GM18505 (cell line): ENCODE measurements around the gene IL19.

ENCODE experiments used
- ATAC-seq: cut with Tn5 transposase; IDR thresholded peaks from one replicate; pipeline ENCODE4 v1.9.1; 2021; ENCODE audit not compliant: unreplicated experiment
- POLR2A ChIP-seq: IDR thresholded peaks from 4 replicates; pipeline ENCODE4 v1.6.1; 2011; ENCODE audit warnings: borderline replicate concordance; ENCODE audit not compliant: insufficient read depth, insufficient read length; ENCODE audit errors: extremely low read depth

IL19 gene, protein sequence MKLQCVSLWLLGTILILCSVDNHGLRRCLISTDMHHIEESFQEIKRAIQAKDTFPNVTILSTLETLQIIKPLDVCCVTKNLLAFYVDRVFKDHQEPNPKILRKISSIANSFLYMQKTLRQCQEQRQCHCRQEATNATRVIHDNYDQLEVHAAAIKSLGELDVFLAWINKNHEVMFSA

DNA sequence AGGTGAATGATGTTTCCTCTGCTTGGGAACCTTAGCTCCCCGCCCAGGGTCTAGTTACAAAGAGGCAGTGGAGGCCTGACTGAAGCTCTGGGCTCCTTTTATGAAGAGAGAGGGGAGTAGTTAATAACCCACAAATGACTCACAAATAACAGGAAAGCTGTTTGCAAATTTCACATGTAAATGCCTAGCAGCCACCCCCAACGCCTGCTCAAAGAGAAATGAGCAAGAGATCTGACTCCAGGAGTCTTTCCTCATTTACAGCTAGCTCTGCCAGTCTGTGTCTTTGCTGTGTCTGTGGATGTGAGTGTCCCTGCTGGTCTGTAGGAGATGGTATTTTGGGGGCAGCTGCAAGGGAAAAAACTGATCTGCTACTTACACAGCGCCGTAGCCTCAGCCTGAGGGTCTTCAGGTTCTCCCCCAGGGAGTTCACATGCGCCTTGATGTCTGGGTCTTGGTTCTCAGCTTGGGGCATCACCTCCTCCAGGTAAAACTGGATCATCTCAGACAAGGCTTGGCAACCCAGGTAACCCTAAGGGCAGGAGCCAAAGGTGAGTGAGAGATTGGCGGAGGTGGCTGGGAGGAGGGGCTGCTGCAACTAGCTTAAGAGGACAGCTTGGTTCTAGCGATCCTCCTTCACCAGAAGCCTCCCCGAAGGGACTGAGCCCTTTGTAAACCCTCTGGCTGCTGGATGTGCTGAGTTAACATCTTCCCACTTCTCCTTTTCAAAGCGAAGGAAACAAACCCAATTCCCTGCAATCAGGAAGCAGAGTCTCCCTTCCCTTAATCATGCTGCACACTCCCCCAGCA, at the start of gene IL19:
Gene IL19, plus strand, starts transcription at position 243 of the 807 bp plus-strand sequence. CDS start 65,890 bp downstream, outside the sequence.
- peak; percentile 80 for TF ChIP-seq POLR2A
- ATAC-seq = no peak

DNA sequence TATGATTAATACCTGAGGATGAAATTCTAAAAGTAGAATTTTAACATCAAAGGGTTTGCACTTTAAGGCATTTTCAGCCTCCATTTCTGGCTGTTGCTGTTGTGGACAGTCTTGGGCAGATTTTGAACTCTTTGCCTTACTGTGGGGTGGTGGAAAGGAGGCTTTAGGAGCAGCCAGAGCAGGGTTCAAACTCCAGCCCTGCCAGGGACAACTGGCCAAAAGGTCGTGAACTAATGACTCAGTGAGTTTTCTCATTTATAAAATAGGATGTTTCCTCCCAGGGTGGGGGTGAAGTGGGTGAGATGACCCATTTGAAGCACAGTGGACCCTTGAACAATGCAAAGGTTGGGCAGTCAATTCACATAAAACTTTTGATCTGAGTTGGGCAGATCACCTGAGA, 49.1 kb upstream of the IL19 start:
- no peak for ATAC-seq
- TF ChIP-seq POLR2A = no peak

DNA sequence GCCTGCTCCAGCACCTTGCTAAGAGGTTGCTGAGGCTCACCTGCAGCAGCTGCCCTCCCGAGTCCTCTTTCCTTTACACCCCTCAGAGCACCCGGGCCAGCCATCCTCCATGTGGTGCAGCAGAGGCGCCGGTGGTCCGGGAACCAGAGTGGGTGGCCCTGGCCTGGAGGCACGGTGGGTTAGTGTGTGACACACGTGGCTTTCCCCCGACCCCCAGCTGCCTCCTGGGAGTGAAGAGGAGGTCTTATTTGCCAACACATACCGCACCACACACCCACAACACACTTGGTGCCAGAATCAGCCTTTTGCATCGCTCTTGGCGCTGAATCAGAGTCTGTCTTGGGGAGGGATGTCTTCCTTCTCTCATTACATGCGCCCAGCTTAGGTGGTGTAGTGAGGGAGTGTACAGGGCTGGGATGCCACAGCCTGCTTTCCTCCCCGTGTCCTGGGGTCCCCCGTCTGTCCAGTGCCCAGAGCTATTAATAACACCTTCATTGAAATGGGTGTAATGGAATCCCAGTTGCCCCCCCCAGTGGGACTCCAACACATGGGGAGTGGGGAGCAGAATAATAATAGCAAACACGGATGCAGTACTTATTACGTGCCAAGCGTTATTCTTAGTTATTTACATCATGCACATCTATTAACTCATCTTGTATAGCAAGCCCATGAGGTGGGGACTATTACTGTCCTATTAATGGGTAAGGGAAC, 47.7 kb upstream of the IL19 start:
- TF ChIP-seq POLR2A = no peak
- no peak for ATAC-seq

DNA sequence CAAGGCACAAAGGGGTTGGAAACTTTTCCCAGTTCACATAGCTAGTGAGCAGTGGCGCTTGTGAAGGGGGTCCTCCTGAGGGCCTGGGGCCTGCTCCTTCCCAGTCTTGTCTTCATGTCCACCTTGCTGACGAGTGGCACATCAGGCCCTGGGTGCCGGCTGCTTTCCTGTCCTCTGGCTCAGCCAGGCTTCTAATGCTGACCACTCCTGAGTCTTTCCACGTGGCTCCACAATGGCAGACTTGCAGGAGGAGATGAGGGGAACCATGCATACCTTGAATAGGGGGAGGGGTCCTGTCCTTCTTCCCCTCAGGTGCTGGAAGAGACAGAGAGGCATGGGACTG, 47.1 kb upstream of the IL19 start:
- ATAC-seq = no peak
- TF ChIP-seq POLR2A = no peak

DNA sequence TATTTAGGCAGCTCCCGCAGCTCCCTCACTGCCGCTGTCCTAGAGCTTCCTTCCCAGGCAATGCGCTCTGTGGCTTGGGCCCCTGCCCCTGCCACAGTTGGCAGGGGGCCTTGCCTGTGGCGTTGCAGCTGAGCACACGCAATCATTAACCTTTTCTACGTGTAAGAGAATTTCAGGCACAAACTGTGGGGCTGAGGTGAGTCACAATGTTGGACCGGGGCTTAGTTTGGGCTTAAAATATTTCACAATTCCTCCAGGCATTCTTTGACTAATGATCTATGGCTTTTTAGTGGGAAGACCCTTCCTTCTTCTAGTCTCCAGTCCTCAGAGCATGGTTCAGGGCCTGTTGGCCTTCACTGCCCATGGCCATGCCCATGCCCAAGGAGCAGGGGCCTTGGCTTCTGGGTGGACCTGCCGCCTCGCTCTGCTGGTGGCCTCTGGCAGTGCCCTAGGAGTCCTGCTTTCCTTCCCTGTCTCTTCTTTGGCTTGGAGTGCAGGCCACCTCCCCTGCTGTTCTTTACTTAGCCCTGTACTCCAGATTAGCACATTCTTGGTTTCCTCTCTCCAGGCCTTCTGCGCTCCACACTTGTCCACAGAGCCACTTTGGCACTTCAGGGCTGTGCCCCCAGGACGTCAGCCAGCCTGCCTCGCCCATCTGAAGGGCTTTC, 46.6 kb upstream of the IL19 start:
- no peak for TF ChIP-seq POLR2A
- no peak for ATAC-seq

DNA sequence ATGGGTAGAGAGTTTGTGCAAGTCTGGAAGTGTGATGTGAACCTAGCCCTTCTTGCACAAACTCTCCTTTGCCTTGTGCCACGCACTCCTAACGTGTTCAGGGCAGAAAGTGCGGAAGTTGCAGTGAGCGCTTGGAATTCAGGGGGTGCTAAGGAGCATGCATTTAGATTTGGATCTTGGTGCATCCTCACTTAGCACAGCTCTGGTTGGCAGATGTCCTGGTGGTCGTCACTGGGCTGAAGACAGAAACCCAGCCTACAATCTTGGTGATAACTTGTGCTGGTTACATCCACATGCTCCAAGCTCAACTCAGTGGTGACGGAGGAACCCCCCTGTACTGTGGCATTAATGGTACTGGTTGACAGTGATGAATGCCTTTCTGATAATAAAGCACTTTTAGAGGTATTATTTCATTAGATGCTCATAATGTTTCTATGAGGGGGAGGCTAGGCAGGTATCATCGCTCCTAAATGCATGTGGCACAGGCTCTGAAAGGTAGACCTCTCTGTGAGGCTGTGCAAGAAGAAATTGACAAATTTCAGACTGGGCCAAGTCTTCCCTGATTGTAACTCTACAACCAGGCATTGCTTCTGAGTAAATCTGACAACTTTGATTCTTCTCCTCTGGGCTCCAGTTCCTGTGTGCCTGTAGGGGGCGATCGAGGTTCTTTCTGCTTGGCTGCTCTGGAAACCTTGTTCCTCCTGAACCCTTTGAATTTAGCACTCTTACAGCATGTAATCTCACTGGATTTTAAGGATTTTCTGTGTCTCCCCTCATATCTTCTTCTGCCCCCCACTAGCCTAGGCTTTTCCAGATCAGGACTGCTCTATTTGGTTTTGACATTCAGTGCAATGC, 45.2 kb upstream of the IL19 start:
- ATAC-seq = no peak
- TF ChIP-seq POLR2A = no peak

DNA sequence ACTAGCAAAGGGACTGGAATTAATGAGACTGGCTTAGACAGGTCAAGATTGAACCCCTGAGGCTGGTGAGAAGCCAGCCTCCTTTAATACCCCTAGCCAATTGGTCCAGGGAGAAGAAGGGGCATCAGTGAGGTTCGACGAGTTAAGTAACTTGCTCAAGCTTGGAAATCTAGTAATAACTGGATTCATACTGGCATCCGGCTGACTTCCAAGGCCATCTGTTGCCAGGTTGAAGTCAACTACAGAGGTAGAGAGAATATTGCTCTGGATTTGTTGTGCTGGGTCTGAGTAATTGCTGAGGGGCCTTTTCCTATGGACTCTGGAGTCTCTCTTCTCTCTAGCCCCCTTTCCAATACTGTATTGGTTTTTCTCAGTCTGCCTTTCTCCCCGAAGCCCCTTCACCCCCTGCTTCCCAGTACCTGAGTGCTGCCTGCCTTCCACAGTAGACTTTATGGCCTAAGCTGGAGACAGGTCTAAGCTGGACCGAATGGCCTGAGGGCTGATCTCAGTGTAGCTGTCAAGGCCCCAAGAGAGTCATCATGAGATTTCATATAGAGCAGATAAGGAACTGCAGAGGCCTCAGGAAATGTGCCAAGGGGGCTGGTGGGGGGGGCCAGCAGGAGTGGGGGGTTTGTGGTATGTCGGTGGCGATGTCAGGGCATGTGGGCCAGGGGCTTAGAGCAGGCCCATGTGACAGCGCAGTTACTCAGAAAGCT, 42.4 kb upstream of the IL19 start:
- no peak for TF ChIP-seq POLR2A
- no peak for ATAC-seq

DNA sequence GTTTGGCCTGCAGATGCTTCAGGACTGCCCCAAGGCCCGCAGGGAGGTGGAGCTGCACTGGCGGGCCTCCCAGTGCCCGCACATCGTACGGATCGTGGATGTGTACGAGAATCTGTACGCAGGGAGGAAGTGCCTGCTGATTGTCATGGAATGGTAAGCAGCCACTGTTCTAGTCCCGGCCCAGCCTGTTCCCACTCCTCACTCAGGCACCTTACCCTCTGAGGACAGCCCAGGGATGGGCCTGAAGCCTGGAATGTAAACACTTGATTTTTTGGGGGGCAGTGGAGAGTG, 41.9 kb upstream of the IL19 start:
- ATAC-seq = no peak
- TF ChIP-seq POLR2A = no peak

DNA sequence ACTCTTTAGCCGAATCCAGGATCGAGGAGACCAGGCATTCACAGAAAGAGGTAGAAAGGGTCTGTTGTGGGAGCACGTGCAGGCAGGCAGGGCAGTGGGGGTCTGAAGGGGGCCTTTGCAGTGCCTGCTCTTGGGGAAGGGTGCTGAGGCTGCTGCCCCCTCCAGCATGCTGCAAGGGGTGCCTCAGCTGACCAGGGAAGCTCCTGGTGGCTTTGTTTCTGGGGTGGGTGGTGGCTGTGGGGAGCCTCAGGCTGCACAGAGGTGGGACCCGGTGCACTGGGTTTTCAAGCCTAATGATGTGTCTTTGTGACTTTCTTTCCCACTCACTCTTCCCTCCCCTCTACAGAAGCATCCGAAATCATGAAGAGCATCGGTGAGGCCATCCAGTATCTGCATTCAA, 41.5 kb upstream of the IL19 start:
- no peak for ATAC-seq
- TF ChIP-seq POLR2A = no peak

DNA sequence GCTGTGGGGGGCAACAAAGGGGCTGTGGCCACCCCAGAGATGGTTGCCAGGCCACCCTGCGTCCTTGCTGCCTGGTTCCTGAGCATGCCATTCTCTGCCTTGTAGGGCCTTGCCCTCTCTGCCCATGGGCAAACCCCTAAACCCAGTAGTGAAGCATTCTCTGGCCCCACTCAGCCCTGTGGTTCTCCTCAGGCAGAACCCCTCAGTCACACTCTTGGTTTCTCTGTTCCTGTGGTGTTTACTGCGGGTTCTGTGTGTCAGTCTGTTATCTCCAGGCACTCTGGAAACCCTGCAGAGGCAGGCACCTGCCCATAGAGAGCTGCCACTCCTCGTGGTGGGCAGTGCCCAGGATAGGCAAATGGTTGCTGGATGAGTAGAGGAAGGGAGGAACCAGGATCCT, 41.1 kb upstream of the IL19 start:
- TF ChIP-seq POLR2A = no peak
- ATAC-seq = no peak

DNA sequence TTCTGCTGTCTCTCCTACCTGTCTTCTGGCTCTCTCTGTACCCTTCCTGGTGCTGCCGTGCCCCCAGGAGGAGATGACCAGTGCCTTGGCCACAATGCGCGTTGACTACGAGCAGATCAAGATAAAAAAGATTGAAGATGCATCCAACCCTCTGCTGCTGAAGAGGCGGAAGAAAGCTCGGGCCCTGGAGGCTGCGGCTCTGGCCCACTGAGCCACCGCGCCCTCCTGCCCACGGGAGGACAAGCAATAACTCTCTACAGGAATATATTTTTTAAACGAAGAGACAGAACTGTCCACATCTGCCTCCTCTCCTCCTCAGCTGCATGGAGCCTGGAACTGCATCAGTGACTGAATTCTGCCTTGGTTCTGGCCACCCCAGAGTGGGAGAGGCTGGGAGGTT, 38.1 kb upstream of the IL19 start:
- TF ChIP-seq POLR2A = no peak
- no peak for ATAC-seq

DNA sequence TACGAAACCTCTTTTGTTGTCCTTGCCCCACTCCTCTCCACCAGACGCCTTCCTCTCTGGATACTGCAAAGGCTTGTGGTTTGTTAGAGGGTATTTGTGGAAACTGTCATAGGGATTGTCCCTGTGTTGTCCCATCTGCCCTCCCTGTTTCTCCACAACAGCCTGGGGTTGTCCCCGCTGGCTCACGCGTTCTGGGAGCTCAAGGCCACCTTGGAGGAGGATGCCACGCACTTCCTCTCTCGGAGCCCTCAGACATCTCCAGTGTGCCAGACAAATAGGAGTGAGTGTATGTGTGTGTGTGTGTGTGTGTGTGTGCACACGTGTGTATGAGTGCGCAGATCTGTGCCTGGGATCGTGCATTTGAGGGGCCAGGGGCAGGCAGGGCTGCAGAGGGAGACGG, 37.6 kb upstream of the IL19 start:
- ATAC-seq = no peak
- TF ChIP-seq POLR2A = no peak
